Measurements from ENCODE around the gene ATP1B3. TPM values are rescaled to one million over a fixed set of nuclear protein-coding genes. Genes with fewer than 3 reads are reported as not detected.

ATP1B3 gene
- total and polyA plus RNA-seq, 9 of the 15 experiments (the other 6 are each of a cell fraction or from before 2014, with no cell fraction given): 48.3 to 202 (median 123) TPM

DNA sequence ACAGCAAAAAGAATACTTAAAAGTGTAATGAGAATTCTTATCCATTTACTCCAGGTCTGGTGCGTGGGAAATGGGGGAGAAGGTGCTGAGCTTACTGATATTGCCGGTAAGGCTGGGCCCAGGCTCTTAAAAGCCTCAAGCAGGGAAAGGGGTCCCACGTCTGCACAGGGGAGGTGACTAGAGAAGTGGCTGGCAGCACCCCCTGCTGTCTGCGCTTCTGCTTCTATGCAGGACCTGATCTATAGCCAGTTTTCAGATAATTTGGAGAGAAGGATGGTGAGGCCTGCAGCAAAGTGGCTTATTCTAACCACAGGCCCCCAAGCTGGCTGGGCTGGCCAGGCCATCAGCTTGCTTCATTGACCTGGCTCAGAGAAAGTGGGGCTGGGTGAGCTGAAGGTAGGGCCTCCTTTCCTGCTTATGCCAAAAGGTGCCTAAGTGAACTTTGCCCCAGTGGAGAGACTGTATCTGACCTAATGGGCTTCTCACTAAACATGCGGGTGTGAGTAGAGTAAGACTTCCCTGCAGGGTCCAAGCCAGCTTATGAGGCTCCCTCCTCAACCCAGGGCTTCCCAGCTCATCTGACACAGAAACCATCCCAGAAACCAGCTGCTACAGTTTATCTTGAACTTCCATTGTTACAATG, 30.9 kb upstream of the ATP1B3 start:
- no peaks in the 10 kb centered on the region for H3K79me2 ChIP-seq (ENCODE audit: control insufficient read depth, insufficient read depth, low read length)
- no peaks in the 10 kb centered on the region for H3K36me3 ChIP-seq (ENCODE audit: control insufficient read depth, insufficient read depth, low read length)
- in situ Hi-C loops (cut with MboI) (no loop called here), intact Hi-C loops (cut with micrococcal nuclease) (loop anchor here (5.0 kb wide), 1 partner anchor 38 kb away; no protein-coding TSS in a partner anchor)
- H3K9me3 ChIP-seq (replicated peaks; ENCODE audit: control insufficient read depth, insufficient read depth, low read depth, low read length): no peaks in the 10 kb centered on the region
- peak overlapping the region in 1 of 2 experiments; percentile 31; a peak in 1 of 4 replicates for H3K9ac ChIP-seq (ENCODE audit: insufficient read depth in 1 of 2, low read depth in 2 of 2, low read length in 2 of 2)
- WGBS (ENCODE audit: insufficient coverage, low coverage, missing lambda C conversion rate): 66% methylated on average over 5 of the region's 5 CpGs
- ChIA-PET CTCF (ENCODE audit: low intra/inter-chr PET ratio) (no interaction called here), POLR2A (no interaction called here)
- H3K27me3 ChIP-seq (ENCODE audit: control insufficient read depth in 2 of 2, insufficient read depth in 2 of 2, low read length in 2 of 2): no peaks in the 10 kb centered on the region
- H3K4me3 ChIP-seq: no peak overlapping the region
- FAIRE-seq (no peak), ATAC-seq (peak; percentile 20; the same call in 2 of the 3 replicates), DNase-seq (ENCODE audit: extremely low read depth in 1 of 4, low spot score in 3 of 4) (peak in 2 of 4 experiments; percentile 21 to 57)
- no TSS peak for BruUV-seq (replicated peaks)
- peak overlapping the region; percentile 60 for H2AFZ ChIP-seq (ENCODE audit: low read depth, low read length)
- no peak overlapping the region for H3K27ac ChIP-seq (ENCODE audit: extremely low read depth, low read depth, low read length)
- no peaks in the 10 kb centered on the region for H4K20me1 ChIP-seq (replicated peaks; ENCODE audit: control insufficient read depth, insufficient read depth, low read length)
- no peak overlapping the region for H3K4me2 ChIP-seq (ENCODE audit: insufficient read depth, low read length)
- H3K4me1 ChIP-seq (replicated peaks in 1 of 2; ENCODE audit: control insufficient read depth in 2 of 2, insufficient read depth in 2 of 2, low read length in 2 of 2): peaks cover 22 to 27% of the 10 kb centered on the region in 2 experiments; a peak in 4 of 5 replicates
- H3K9me1 ChIP-seq (ENCODE audit: control insufficient read depth, insufficient read depth, low read length): no peaks in the 10 kb centered on the region
- TF ChIP-seq, protein P1, sequence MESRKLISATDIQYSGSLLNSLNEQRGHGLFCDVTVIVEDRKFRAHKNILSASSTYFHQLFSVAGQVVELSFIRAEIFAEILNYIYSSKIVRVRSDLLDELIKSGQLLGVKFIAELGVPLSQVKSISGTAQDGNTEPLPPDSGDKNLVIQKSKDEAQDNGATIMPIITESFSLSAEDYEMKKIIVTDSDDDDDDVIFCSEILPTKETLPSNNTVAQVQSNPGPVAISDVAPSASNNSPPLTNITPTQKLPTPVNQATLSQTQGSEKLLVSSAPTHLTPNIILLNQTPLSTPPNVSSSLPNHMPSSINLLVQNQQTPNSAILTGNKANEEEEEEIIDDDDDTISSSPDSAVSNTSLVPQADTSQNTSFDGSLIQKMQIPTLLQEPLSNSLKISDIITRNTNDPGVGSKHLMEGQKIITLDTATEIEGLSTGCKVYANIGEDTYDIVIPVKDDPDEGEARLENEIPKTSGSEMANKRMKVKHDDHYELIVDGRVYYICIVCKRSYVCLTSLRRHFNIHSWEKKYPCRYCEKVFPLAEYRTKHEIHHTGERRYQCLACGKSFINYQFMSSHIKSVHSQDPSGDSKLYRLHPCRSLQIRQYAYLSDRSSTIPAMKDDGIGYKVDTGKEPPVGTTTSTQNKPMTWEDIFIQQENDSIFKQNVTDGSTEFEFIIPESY (CRISPR knock-in tag; IDR thresholded peaks at IDR 0.05): peak; percentile 99
- TF ChIP-seq, protein P2, sequence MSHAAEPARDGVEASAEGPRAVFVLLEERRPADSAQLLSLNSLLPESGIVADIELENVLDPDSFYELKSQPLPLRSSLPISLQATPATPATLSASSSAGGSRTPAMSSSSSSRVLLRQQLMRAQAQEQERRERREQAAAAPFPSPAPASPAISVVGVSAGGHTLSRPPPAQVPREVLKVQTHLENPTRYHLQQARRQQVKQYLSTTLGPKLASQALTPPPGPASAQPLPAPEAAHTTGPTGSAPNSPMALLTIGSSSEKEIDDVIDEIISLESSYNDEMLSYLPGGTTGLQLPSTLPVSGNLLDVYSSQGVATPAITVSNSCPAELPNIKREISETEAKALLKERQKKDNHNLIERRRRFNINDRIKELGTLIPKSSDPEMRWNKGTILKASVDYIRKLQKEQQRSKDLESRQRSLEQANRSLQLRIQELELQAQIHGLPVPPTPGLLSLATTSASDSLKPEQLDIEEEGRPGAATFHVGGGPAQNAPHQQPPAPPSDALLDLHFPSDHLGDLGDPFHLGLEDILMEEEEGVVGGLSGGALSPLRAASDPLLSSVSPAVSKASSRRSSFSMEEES (CRISPR knock-in tag; IDR thresholded peaks at IDR 0.05): no peak
- TF ChIP-seq JUND (IDR thresholded peaks at IDR 0.05; ENCODE audit: borderline replicate concordance, low read depth, low read length): no peak
- no peak for TF ChIP-seq JUND (tag; IDR thresholded peaks at IDR 0.05; ENCODE audit: borderline replicate concordance, low read depth, low read length)
- TF ChIP-seq, protein P3, sequence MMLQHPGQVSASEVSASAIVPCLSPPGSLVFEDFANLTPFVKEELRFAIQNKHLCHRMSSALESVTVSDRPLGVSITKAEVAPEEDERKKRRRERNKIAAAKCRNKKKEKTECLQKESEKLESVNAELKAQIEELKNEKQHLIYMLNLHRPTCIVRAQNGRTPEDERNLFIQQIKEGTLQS (IDR thresholded peaks at IDR 0.05): no peak
- TF ChIP-seq, protein P3 (CRISPR knock-in tag; conservative IDR thresholded peaks at IDR 0.05): no peak
- no peak for TF ChIP-seq SIRT6 (IDR thresholded peaks at IDR 0.05; ENCODE audit: low read depth, low read length)
- no peak for TF ChIP-seq COPS2 (conservative IDR thresholded peaks at IDR 0.05)
- no peak for TF ChIP-seq ZNF354B (CRISPR knock-in tag; IDR thresholded peaks at IDR 0.05)
- no peak for TF ChIP-seq EZH2 (IDR thresholded peaks at IDR 0.05; ENCODE audit: borderline replicate concordance, low read depth, low read length)
- TF ChIP-seq CREB1 (IDR thresholded peaks at IDR 0.05): no peak
- no peak for TF ChIP-seq CREB1 (CRISPR knock-in tag; IDR thresholded peaks at IDR 0.05)
- peak; percentile 52; the same call in 1 of the 2 replicates for TF ChIP-seq ZBTB7A (IDR thresholded peaks at IDR 0.05; ENCODE audit: borderline replicate concordance, control insufficient read depth, low read depth, low read length)
- TF ChIP-seq ZBTB17 (CRISPR knock-in tag; IDR thresholded peaks at IDR 0.05): no peak
- no peak for TF ChIP-seq ZNF561 (CRISPR knock-in tag; conservative IDR thresholded peaks at IDR 0.05)
